GM21825 (cell line): ENCODE measurements around the gene DHX30.

ENCODE experiments used
- ATAC-seq: cut with Tn5 transposase; IDR thresholded peaks from one replicate; pipeline ENCODE4 v1.9.1; 2021; ENCODE audit warnings: mild to moderate bottlenecking, moderate library complexity; ENCODE audit not compliant: unreplicated experiment

The DHX30 gene

GRCh38 chr3:47850564-47851410 is 47.8 kb downstream of the DHX30 start:
- ATAC-seq: no peak

- ATAC-seq: no peak
Measured at GRCh38 chr3:47851888-47852603, 49.1 kb downstream of the DHX30 start.

- no peak for ATAC-seq
Measured at GRCh38 chr3:47852604-47853602, 50.0 kb downstream of the DHX30 start.

GRCh38 chr3:47854267-47854666 is 51.3 kb downstream of the DHX30 start:
- no peak for ATAC-seq

- no peak for ATAC-seq
Measured at GRCh38 chr3:47854720-47855455, 52.0 kb downstream of the DHX30 start.

GRCh38 chr3:47855461-47856383 is 52.8 kb downstream of the DHX30 start:
- no peak for ATAC-seq

- ATAC-seq: no peak
Measured at GRCh38 chr3:47856669-47857068, 53.7 kb downstream of the DHX30 start.

GRCh38 chr3:47857151-47857550 is 54.2 kb downstream of the DHX30 start:
- ATAC-seq: no peak

GRCh38 chr3:47859956-47860605 is 57.1 kb downstream of the DHX30 start:
- no peak for ATAC-seq

GRCh38 chr3:47863391-47864128 is 60.6 kb downstream of the DHX30 start:
- ATAC-seq: no peak

GRCh38 chr3:47865192-47865591 is 62.3 kb downstream of the DHX30 start:
- ATAC-seq: no peak

- no peak for ATAC-seq
Measured at GRCh38 chr3:47867451-47868044, 64.6 kb downstream of the DHX30 start.

GRCh38 chr3:47868306-47868705 is 65.4 kb downstream of the DHX30 start:
- ATAC-seq: no peak

- no peak for ATAC-seq
Measured at GRCh38 chr3:47870156-47870555, 67.2 kb downstream of the DHX30 start.

- no peak for ATAC-seq
Measured at GRCh38 chr3:47870702-47871260, 67.8 kb downstream of the DHX30 start.

- no peak for ATAC-seq
Measured at GRCh38 chr3:47871389-47871788, 68.5 kb downstream of the DHX30 start.

GRCh38 chr3:47872916-47873315 is 70.0 kb downstream of the DHX30 start:
- no peak for ATAC-seq
